HG02970 (cell line): Measurements from ENCODE around the gene C12orf56.
"Not testable (repeated sequence)": the region's sequence is repeated elsewhere in the genome, so short reads cannot be mapped to it uniquely, and the experiment has no call there.

Experiments
- ATAC-seq: cut with Tn5 transposase; IDR thresholded peaks from one replicate; pipeline ENCODE4 v1.9.1; 2021; ENCODE audit warnings: mild to moderate bottlenecking, moderate library complexity, moderate number of reproducible peaks; ENCODE audit not compliant: unreplicated experiment, low FRiP score

Gene C12orf56

DNA sequence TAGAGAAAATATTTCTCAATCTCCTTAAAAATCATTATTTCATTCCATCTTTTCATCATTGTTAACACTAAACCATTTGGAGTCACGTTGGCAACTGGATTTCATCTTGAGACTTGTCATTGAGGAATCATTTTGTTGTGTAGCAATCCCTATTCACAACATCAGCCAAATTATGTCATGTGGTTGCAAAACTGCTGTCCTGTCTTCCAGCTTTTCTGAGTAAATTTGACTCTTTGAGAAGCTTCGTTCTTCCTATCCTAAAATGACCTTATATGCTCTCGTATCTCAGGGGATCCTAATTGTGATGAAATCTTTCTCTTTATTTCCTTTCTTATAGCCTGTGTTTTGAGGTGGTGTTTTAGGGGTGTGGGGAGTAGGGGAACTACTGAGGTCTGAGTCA, 137.9 kb downstream of the C12orf56 start:
- ATAC-seq = no peak

DNA sequence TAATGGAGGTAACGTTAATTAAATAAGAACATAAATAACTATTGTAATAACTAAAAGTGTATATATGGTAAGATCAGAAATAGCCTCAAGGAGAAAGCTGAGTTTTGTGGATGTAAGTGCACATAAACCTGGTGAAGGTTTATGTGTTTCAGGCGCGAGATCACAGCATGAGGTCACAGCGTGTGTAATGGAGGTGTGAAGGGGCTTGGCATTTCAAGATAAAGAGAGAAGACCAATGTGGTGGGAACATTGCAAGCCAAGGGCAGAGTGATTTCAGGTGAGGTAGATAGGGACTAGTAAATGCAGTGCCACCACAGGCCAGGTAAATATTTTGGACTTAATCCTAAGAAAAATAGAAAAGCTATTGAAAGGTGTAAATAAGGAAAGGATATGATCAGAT, 146.7 kb downstream of the C12orf56 start:
- no peak for ATAC-seq

DNA sequence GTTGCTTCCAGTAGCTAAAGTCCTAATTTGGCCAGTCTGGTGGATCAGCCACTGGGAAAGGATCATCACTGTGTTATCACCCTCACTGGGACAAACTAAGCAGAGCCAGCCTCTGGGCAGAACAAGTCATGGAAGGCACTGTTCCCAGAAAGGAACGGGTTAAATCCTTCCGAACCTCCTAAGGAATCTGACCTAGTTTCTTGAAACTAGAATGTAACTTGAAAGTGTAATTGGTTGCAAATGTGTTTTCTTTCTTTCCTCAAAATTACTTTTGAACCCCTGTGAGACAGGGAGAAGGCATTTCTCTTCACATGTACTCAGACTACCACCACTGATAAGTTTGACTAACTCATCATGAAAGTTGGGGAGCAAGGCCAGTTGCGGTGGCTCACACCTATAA, 149.8 kb downstream of the C12orf56 start:
- ATAC-seq = no peak

DNA sequence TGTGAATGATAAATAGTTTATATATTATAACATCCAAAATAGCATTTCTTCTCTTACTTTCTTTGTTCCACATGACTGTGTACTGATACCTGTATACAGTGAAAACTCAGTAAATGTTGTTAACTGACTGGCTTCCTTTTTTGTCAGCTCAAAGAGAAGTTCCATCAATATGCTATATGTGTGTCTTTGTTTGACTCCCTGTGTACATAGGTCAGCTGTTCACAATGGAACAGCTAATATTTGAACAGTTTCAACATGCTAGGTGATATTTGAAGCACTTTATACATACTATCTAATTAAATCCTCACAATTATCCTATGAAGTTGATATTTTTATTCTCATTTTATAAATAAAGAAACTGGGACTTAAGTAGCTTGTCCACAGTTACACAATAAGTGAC, 153.2 kb downstream of the C12orf56 start:
- no peak for ATAC-seq

DNA sequence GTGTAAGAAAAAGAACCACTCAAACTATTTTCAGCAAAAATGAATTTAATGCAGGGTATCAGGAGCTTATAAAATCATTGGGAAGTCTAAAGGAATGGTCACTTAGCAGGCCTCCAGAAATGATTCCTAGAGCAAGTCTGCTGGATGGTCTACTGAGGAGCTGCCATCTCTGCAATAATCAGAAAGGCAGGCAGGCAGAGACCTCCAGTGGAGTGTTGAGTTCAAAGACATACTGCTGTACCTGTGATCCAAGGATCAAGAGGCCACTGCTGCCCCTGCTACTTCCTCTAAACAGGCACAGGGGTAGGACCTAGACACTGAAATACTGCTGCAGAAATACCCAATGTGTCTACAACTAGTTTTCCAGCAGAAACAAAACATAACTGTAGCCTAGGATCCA, 154.0 kb downstream of the C12orf56 start:
- no peak for ATAC-seq

DNA sequence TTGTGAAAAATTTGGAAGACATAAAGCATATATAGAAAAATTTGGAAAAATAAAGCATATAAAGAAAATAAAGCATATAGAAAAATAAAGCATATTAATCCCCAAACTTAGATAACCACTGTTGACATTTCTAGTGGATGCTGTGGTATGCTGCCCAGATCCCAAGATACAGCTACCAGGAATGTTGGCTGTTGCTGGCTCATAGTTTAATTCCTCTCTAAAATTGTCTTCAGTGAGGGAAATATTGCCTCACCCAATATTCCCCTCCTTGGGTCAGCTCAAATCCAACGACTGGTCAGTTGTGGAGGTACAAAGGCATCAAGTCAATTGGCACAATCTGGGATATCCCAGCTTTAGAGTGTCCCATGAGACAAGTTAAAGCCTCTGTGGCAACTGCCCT, 158.4 kb downstream of the C12orf56 start:
- ATAC-seq = no peak

DNA sequence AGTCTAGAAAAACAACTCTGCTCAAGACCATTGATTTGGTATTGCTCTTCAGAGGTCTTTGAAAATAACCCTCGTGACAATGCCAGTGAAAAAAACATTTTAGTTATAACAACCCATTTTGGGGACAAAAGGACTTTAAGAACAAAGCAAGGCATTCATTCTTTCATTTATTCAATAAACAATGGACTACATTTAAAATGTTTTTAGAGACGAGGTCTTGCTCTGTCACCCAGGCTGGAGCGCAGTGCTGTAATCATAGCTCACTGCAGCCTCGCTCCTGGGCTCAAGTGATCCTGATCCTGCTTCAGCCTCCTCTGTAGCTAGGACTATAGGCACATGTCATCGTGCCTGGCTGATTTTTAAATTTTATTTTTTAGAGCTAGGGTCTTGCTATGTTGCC, 160.8 kb downstream of the C12orf56 start:
- no peak for ATAC-seq

DNA sequence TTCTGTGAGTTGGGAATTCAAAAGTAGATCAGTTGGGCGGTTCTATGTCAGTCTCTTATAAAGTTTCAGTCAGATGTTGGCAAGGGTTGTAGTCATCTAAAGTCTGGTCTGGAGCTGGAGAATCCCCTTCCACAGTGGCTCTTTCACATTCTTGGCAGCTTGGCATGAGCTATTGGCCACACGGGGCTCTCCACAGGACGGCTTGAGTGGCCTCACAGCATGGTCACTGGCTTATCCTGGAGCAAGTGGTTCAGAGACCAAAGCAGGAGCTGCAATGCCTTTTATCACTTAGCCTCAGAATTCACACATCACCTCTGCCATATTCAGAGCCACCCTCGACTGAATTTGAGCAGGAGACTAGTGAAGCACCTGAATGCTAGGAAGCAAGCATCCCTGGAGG, 161.3 kb downstream of the C12orf56 start:
- no peak for ATAC-seq

DNA sequence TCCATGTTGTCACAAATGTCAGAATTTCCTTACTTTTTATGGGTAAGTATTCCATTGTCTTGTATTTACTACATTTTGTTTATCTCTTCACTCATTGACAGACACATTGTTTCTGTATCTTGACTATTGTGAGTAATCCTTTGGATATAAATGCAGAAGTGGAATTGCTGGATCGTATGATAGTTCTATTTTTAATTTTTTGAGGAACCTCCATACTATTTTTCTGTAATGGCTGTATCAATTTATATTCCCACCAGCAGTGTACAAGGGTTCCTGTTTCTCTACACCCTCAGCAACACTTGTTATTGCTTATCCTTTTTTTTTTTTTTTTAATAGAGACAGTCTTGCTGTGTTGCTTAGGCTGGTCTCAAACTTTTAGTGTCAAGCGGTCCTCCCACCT, 164.9 kb downstream of the C12orf56 start:
- no peak for ATAC-seq

DNA sequence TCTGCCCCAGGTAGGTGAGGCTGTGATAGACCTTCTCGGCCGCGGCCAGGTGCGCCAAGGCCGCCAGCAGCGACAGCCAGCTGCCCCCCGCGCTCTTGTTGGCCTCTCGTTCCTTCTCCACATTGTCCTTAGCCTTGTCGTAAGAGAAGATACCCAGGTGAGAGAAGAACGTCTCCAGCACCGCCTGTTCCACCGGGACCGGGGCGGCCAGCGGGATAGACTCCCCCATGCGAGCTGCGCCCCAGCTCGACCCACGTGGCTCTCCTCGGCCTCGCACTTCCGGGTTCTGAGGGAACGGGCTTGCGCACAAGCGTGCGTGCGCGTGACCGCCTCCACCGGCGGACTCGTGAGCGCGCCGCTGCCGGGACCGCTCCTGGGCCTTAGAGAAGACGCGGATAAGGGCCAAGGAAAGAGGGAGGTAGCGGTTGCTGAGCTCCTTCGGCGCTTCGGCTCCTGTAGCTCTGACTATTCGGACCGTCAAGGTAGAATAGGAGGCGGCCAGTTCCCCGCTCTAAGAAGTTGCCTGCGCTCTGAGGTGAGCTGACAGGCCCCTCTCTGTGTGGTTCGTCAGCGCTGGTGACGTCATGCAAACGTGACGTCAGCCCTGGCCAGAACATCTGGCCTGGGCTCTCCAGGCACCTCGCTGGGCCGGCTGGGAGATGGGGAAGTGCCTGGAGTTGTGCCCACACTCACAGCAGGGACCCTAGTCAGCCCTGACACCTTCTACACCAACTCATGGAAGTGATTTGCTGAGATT, 168.4 kb downstream of the C12orf56 start, which contains the start of gene KICS2:
TSS of gene KICS2 (minus strand) at position 288 of the 757 bp plus-strand sequence. CDS start at position 229, 59 bp downstream.
- ATAC-seq = peak; percentile 99

DNA sequence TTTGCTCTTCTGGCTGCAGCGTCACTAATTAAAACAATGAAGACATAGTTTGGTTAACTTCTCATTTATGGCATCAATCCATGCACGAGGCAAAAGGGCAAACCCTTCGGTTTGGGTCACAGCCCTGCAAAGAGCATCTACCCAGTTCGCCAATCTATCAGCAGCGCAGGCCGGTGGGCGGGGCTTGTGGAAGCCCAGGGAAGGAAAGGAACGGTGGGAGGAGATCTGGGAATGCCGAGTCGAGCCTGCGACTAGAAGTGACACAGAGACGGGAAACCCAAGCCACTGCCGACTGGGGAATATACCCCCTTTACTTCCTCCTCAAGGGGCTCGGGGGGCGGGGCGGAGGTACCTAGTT, 168.9 kb downstream of the C12orf56 start:
- peak; percentile 4 for ATAC-seq

DNA sequence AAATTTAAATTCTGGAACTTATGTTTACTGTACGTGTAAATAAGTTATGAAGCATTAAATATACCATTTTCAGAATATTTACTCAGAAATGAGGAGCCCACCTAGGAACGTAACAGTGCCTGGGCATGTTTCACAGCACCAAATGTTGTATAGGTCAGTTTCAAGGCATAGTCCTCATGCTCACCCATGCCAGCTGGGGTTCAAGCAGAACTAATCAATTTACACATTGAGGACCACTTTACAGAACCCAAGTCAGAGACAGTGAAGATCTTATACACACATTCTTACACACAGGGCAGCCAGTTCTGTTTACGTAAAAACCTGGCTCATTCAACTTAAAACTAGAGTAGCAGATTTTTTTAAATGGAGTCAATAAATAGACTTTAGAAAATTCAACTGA, 170.5 kb downstream of the C12orf56 start:
- no peak for ATAC-seq

DNA sequence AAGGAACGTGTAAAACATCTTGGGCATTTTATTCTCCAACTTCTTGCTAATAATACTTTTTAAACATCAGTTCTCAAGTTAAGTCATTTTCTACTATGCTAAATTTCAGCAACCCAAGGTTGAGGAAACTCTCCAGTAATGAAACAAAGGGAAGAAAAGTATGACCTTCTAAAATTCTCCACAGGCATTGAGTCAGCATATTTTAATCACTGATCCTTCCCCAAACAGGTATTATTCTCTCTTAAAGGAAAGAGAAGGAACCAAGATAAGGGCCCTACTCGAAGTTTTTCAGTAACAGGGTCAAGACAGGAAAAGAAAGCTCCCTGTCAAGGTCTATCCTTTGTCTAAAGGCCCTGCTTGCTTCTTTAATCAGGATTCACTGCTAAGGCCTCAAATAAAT, 171.4 kb downstream of the C12orf56 start:
- ATAC-seq = no peak

DNA sequence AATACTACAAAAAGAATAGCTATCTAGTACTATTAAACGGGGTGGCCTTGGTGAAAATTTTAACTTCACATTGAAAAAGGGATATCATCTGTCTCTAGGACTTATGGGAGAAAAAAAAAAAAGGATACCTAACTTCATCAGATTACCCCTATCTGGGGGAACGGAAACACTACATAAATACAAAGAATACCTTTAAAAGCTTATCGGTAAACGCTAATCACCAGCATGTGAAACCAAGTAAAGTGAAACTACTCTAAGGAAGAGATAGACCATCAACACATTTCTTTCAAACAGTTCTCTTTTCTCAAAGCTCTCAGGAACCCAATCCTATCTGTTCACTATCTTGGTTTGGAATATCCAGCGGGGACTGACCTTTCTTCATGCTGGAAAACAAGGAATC, 172.0 kb downstream of the C12orf56 start:
- no peak for ATAC-seq

DNA sequence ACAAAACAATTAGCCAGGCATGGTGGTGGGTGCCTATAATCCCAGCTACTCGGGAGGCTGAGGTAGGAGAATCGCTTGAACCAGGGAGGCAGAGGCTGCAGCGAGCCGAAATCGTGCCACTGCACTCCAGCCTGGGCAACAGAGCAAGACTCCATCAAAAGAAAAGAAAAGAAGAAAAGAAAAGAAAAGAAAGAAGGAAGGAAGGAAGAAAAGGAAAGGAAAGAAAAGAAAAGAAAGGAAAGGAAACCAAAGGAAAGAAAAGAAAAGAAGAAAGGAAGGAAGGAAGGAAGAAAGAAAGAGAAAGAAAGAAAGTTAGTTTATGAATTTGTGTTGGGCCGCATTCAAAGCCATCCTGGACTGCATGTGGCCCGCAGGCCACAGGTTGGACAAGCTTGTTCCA, 172.9 kb downstream of the C12orf56 start:
- ATAC-seq = not testable (repeated sequence)

DNA sequence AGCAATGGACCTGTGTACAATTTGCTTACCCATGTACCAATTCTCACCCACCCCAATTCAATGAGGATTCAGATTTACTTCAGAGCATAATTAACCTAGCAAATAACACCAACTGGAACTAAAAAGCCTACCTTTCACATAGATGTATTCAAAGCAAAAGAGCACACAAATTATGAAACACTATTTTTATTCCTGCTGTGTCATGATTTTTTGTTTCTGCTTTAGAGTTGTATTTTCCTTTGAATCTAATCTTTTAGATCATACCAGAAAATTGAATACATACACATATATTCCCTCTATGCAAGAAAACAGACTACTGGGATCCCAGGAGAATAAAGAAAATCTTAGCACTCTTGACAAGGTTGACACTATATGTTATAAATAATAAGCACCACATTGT, 174.3 kb downstream of the C12orf56 start:
- ATAC-seq = no peak
